Keratinocyte (primary cell): Measurements from ENCODE around the gene NAA40. TPM values are rescaled to one million over a fixed set of nuclear protein-coding genes. Genes with fewer than 3 reads are reported as not detected.

Experiments
- DNase-seq: peaks from one replicate; pipeline ENCODE4 v3.0.0-alpha.2; 2011; ENCODE audit warnings: low read depth, missing footprints, low spot score
- FAIRE-seq: peaks from 2 replicates; lab custom pipeline; 2011; peaks lifted over from hg19 to GRCh38; lab: Jason Lieb, UNC
- H2AFZ ChIP-seq: 2 replicates; pipeline ENCODE4 v1.6.0; 2012; ENCODE audit warnings: low read length, control low read depth, inconsistent platforms; ENCODE audit not compliant: control insufficient read depth
- H3K27ac ChIP-seq: 2 replicates; pipeline ENCODE4 v1.5.1; 2011; ENCODE audit warnings: low read length; ENCODE audit not compliant: control insufficient read depth, insufficient read depth
- H3K27me3 ChIP-seq: 3 replicates; pipeline ENCODE4 v1.6.0; 2011; ENCODE audit warnings: low read length; ENCODE audit not compliant: control insufficient read depth, insufficient read depth; ENCODE audit errors: extremely low read depth
- H3K36me3 ChIP-seq, 2 experiments: 2 replicates in 1 of 2; 3 replicates in 1 of 2; pipeline ENCODE4 v1.5.1; 2011; ENCODE audit warnings: low read length in 2 of 2, mild to moderate bottlenecking in 1 of 2; ENCODE audit not compliant: control insufficient read depth in 2 of 2, insufficient read depth in 2 of 2; ENCODE audit errors: extremely low read depth in 1 of 2
- H3K4me1 ChIP-seq: 3 replicates; pipeline ENCODE4 v1.5.1; 2011; ENCODE audit warnings: low read length; ENCODE audit not compliant: control insufficient read depth, insufficient read depth; ENCODE audit errors: extremely low read depth
- H3K4me2 ChIP-seq: 3 replicates; pipeline ENCODE4 v1.6.0; 2011; ENCODE audit warnings: low read depth, low read length; ENCODE audit not compliant: control insufficient read depth, insufficient read depth; ENCODE audit errors: extremely low read depth
- H3K4me3 ChIP-seq, 3 experiments: fragments of 200-600 bp in 1 of 3; sonication (generic) in 1 of 3; 2 replicates in 2 of 3; 3 replicates in 1 of 3; pipeline ENCODE4 v1.5.1; 2011 to 2016; ENCODE audit warnings: low read length in 3 of 3, mild to moderate bottlenecking in 3 of 3, control low read depth in 2 of 3, inconsistent platforms in 1 of 3, low read depth in 1 of 3, mixed read lengths in 1 of 3, mixed run types in 1 of 3, moderate library complexity in 1 of 3; ENCODE audit not compliant: control insufficient read depth in 2 of 3, insufficient read depth in 2 of 3; ENCODE audit errors: extremely low read depth in 1 of 3
- H3K79me2 ChIP-seq: 2 replicates; pipeline ENCODE4 v1.6.0; 2012; ENCODE audit warnings: low read length; ENCODE audit not compliant: control insufficient read depth, insufficient read depth
- H3K9ac ChIP-seq: 3 replicates; pipeline ENCODE4 v1.6.0; 2011; ENCODE audit warnings: low read length; ENCODE audit not compliant: control insufficient read depth, insufficient read depth; ENCODE audit errors: extremely low read depth
- H3K9me1 ChIP-seq: 3 replicates; pipeline ENCODE4 v1.6.0; 2011; ENCODE audit warnings: low read length; ENCODE audit not compliant: control insufficient read depth, insufficient read depth; ENCODE audit errors: extremely low read depth
- H3K9me3 ChIP-seq: 2 replicates; pipeline ENCODE4 v1.5.1; 2012; ENCODE audit warnings: low read depth, low read length; ENCODE audit not compliant: control insufficient read depth
- H4K20me1 ChIP-seq: 3 replicates; pipeline ENCODE4 v1.6.0; 2011; ENCODE audit warnings: low read length; ENCODE audit not compliant: control insufficient read depth, insufficient read depth; ENCODE audit errors: extremely low read depth
- CTCF ChIP-seq, 3 experiments: IDR thresholded peaks in 1 of 3; conservative IDR thresholded peaks in 1 of 3; optimal IDR thresholded peaks in 1 of 3; 2 replicates in 2 of 3; 3 replicates in 1 of 3; pipeline versions ENCODE3 to v1.5.1; 2011; ENCODE audit warnings: low read length in 3 of 3, mild to moderate bottlenecking in 3 of 3, moderate library complexity in 2 of 3, control low read depth in 1 of 3, inconsistent platforms in 1 of 3; ENCODE audit not compliant: insufficient read depth in 2 of 3; ENCODE audit errors: extremely low read depth in 1 of 3
- EZH2 ChIP-seq: IDR thresholded peaks from one replicate; pipeline ENCODE4 v1.6.1; 2012; ENCODE audit warnings: inconsistent platforms, mild to moderate bottlenecking, low read length, moderate library complexity
- dilution Hi-C: fragments of 300-500 bp; cut with MboI; formaldehyde crosslinking; loops from one replicate; pipeline ENCODE4 v1.7.0; 2020; ENCODE audit warnings: low sequenced_read_pairs; ENCODE audit not compliant: extremely low pct_ligation_motif_present
- polyA plus RNA-seq, 5 experiments: library from polyadenylated mRNA; depleted of rRNA in 3 of 5; stranded (reverse) in 3 of 5; stranded (forward) in 1 of 5; unstranded in 1 of 5; fragments of >200 nt; gene quantifications; 1 replicate in 1 of 5; 2 replicates in 3 of 5; 3 replicates in 1 of 5; pipeline versions ENCODE4 v1.2.1 to v1.2.3, GENCODE V29; 2011 to 2012; ENCODE audit warnings: missing spikeins in 2 of 5, low read depth in 1 of 5, low replicate concordance in 1 of 5

Gene NAA40
- polyA plus RNA-seq, 1 donor (not counting 4 experiments of a cell fraction or from before 2014, with no cell fraction given) = 13.5 TPM

- Histone ChIP-seq H3K9me3 (no peaks in the 10 kb centered on the region), H3K9ac (peak overlapping the region; percentile 48), H3K4me1 (peaks cover 14% of the 10 kb centered on the region), H3K4me2 (peak overlapping the region; percentile 73), H3K79me2 (no peaks in the 10 kb centered on the region), H2AFZ (peak overlapping the region; percentile 14), H3K36me3 (peaks cover 8 to 10% of the 10 kb centered on the region in 2 experiments), H4K20me1 (no peaks in the 10 kb centered on the region), H3K4me3 (peak overlapping the region in 1 of 3 experiments; percentile 34), H3K27ac (peak overlapping the region; percentile 62), H3K9me1 (no peaks in the 10 kb centered on the region), H3K27me3 (no peaks in the 10 kb centered on the region)
- dilution Hi-C loops = no loop called here
- no peak for FAIRE-seq
- DNase-seq = no peak
- TF ChIP-seq CTCF (optimal IDR thresholded peaks at IDR 0.05 in 1 of 3, IDR thresholded peaks at IDR 0.05 in 1 of 3, conservative IDR thresholded peaks at IDR 0.05 in 1 of 3; ENCODE audit: extremely low read depth in 1 of 3, insufficient read depth in 2 of 3, low read length in 3 of 3) (no peak), EZH2 (no peak)
Observed at GRCh38 chr11:63952570-63952969, 13.8 kb downstream of the NAA40 start.

DNA sequence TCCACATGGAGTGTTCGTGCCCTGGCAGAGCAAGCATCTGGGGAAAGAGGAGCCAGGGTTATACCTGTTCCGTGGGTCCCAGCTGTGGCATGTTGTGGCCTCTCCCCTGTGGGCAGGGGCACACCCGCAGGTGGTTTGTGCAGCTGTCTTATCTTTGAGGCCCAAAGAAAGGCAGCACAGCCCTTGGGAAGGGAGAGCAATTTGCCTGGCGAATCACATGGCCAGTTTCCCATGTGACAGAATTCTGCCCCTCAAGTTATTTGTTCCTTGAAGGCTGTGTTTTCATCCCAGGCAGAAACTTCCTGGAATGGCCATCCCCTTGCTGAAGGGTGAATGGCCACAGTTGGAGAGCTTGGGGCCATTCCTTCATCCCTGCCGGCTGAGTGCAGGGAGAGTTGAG, 19.2 kb downstream of the NAA40 start:
- peaks cover 17% of the 10 kb centered on the region for H3K4me1 ChIP-seq
- FAIRE-seq (no peak), DNase-seq (no peak)
- no peak overlapping the region for H3K4me2 ChIP-seq
- no peaks in the 10 kb centered on the region for H3K79me2 ChIP-seq
- no peaks in the 10 kb centered on the region for H3K27me3 ChIP-seq
- dilution Hi-C loops = no loop called here
- no peaks in the 10 kb centered on the region for H4K20me1 ChIP-seq
- H3K4me3 ChIP-seq = no peak overlapping the region
- TF ChIP-seq CTCF (optimal IDR thresholded peaks at IDR 0.05 in 1 of 3, IDR thresholded peaks at IDR 0.05 in 1 of 3, conservative IDR thresholded peaks at IDR 0.05 in 1 of 3; ENCODE audit: extremely low read depth in 1 of 3, insufficient read depth in 2 of 3, low read length in 3 of 3) = no peak
- no peak for TF ChIP-seq EZH2
- no peak overlapping the region for H3K27ac ChIP-seq
- no peaks in the 10 kb centered on the region for H3K9me3 ChIP-seq
- H2AFZ ChIP-seq = no peak overlapping the region
- peaks cover 2% of the 10 kb centered on the region for H3K9me1 ChIP-seq
- H3K9ac ChIP-seq = no peak overlapping the region
- peaks cover 8 to 10% of the 10 kb centered on the region in 2 experiments for H3K36me3 ChIP-seq
